ENCODE measurements around the gene DCST2. TPM values are rescaled to one million over a fixed set of nuclear protein-coding genes. Genes with fewer than 3 reads are reported as not detected.
A peak's percentile ranks its signal among the peaks of the same experiment; 100 is the strongest.

DCST2 gene
- polyA plus RNA-seq, 4 donors = 1.9 to 27.1 (median 10.6) TPM

- Histone ChIP-seq H3K36me3 (ENCODE audit: control insufficient read depth in 3 of 3, insufficient read depth in 2 of 3, low read depth in 1 of 3, low read length in 3 of 3) (peaks cover 6 to 95% (median 17%) of the 10 kb centered on the region in 3 donors), H3K4me3 (ENCODE audit: low read depth in 1 of 3, low read length in 3 of 3) (no peak overlapping the region), H3K27me3 (ENCODE audit: control insufficient read depth in 3 of 3, insufficient read depth in 3 of 3, low read length in 3 of 3) (no peaks in the 10 kb centered on the region), H3K27ac (ENCODE audit: low read depth in 1 of 3, low read length in 2 of 3) (peak overlapping the region; percentile 50 to 95 (median 84)), H3K9me3 (ENCODE audit: control insufficient read depth in 2 of 2, insufficient read depth in 1 of 2, low read depth in 1 of 2, low read length in 1 of 2) (no peaks in the 10 kb centered on the region), H3K4me1 (ENCODE audit: control insufficient read depth in 3 of 3, insufficient read depth in 2 of 3, low read depth in 1 of 3, low read length in 2 of 3) (peaks cover 2 to 75% (median 33%) of the 10 kb centered on the region in 3 donors)
- WGBS, 3 donors = 22 to 55% (median 46%) methylated on average over 3 of the region's 3 CpGs
- peak in 1 of 2 donors; percentile 68 for DNase-seq
- FAIRE-seq = no peak
Measured at GRCh38 chr1:155012776-155013602, 20.6 kb downstream of the DCST2 start.

GRCh38 chr1:155012026-155012546, 21.5 kb downstream of the DCST2 start:
- Histone ChIP-seq H3K4me1 (ENCODE audit: control insufficient read depth in 3 of 3, insufficient read depth in 2 of 3, low read depth in 1 of 3, low read length in 2 of 3) (peaks cover 0 to 77% (median 31%) of the 10 kb centered on the region in 3 donors), H3K27me3 (ENCODE audit: control insufficient read depth in 3 of 3, insufficient read depth in 3 of 3, low read length in 3 of 3) (no peaks in the 10 kb centered on the region), H3K36me3 (ENCODE audit: control insufficient read depth in 3 of 3, insufficient read depth in 2 of 3, low read depth in 1 of 3, low read length in 3 of 3) (peaks cover 6 to 96% (median 17%) of the 10 kb centered on the region in 3 donors), H3K9me3 (ENCODE audit: control insufficient read depth in 2 of 2, insufficient read depth in 1 of 2, low read depth in 1 of 2, low read length in 1 of 2) (no peaks in the 10 kb centered on the region), H3K4me3 (ENCODE audit: low read depth in 1 of 3, low read length in 3 of 3) (peak overlapping the region in 1 of 3 donors; percentile 60), H3K27ac (ENCODE audit: low read depth in 1 of 3, low read length in 2 of 3) (peak overlapping the region; percentile 50 to 95 (median 84))
- DNase-seq (peak; percentile 73 to 91), FAIRE-seq (no peak)
- 7 to 37% (median 36%) methylated on average over 8 to 9 of the region's 9 CpGs for WGBS, 3 donors

- Histone ChIP-seq H3K4me3 (ENCODE audit: low read depth in 1 of 3, low read length in 3 of 3) (peak overlapping the region in 1 of 3 donors; percentile 60), H3K36me3 (ENCODE audit: control insufficient read depth in 3 of 3, insufficient read depth in 2 of 3, low read depth in 1 of 3, low read length in 3 of 3) (peaks cover 6 to 94% (median 17%) of the 10 kb centered on the region in 3 donors), H3K27ac (ENCODE audit: low read depth in 1 of 3, low read length in 2 of 3) (peak overlapping the region; percentile 50 to 95 (median 84)), H3K4me1 (ENCODE audit: control insufficient read depth in 3 of 3, insufficient read depth in 2 of 3, low read depth in 1 of 3, low read length in 2 of 3) (peaks cover 0 to 78% (median 28%) of the 10 kb centered on the region in 3 donors), H3K9me3 (ENCODE audit: control insufficient read depth in 2 of 2, insufficient read depth in 1 of 2, low read depth in 1 of 2, low read length in 1 of 2) (no peaks in the 10 kb centered on the region), H3K27me3 (ENCODE audit: control insufficient read depth in 3 of 3, insufficient read depth in 3 of 3, low read length in 3 of 3) (no peaks in the 10 kb centered on the region)
- no peak for DNase-seq
- no peak for FAIRE-seq
- 69 to 79% (median 72%) methylated on average over 5 to 6 of the region's 6 CpGs for WGBS, 3 donors
Measured at GRCh38 chr1:155011437-155012025, 22.1 kb downstream of the DCST2 start.

GRCh38 chr1:155011004-155011416, 22.6 kb downstream of the DCST2 start:
- Histone ChIP-seq H3K4me1 (ENCODE audit: control insufficient read depth in 3 of 3, insufficient read depth in 2 of 3, low read depth in 1 of 3, low read length in 2 of 3) (peaks cover 4 to 79% (median 30%) of the 10 kb centered on the region in 3 donors), H3K27ac (ENCODE audit: low read depth in 1 of 3, low read length in 2 of 3) (peak overlapping the region; percentile 28 to 95 (median 73)), H3K4me3 (ENCODE audit: low read depth in 1 of 3, low read length in 3 of 3) (peak overlapping the region in 1 of 3 donors; percentile 60), H3K9me3 (ENCODE audit: control insufficient read depth in 2 of 2, insufficient read depth in 1 of 2, low read depth in 1 of 2, low read length in 1 of 2) (no peaks in the 10 kb centered on the region), H3K27me3 (ENCODE audit: control insufficient read depth in 3 of 3, insufficient read depth in 3 of 3, low read length in 3 of 3) (no peaks in the 10 kb centered on the region), H3K36me3 (ENCODE audit: control insufficient read depth in 3 of 3, insufficient read depth in 2 of 3, low read depth in 1 of 3, low read length in 3 of 3) (peaks cover 6 to 94% (median 17%) of the 10 kb centered on the region in 3 donors)
- FAIRE-seq (no peak), DNase-seq (no peak)
- 62 to 75% (median 64%) methylated on average over 4 to 5 of the region's 5 CpGs for WGBS, 3 donors

- peaks cover 7 to 85% (median 36%) of the 10 kb centered on the region in 3 donors for H3K4me1 ChIP-seq (ENCODE audit: control insufficient read depth in 3 of 3, insufficient read depth in 2 of 3, low read depth in 1 of 3, low read length in 2 of 3)
- peak overlapping the region in 2 of 3 donors; percentile 38 to 60 for H3K4me3 ChIP-seq (ENCODE audit: low read depth in 1 of 3, low read length in 3 of 3)
- 28 to 45% (median 28%) methylated on average over 8 to 11 of the region's 11 CpGs for whole genome bisulfite sequencing, 3 donors
- peak overlapping the region; percentile 28 to 95 (median 73) for H3K27ac ChIP-seq (ENCODE audit: low read depth in 1 of 3, low read length in 2 of 3)
- DNase-seq = peak in 1 of 2 donors; percentile 47
- no peak for FAIRE-seq
- peaks cover 3 to 94% (median 14%) of the 10 kb centered on the region in 3 donors for H3K36me3 ChIP-seq (ENCODE audit: control insufficient read depth in 3 of 3, insufficient read depth in 2 of 3, low read depth in 1 of 3, low read length in 3 of 3)
- H3K27me3 ChIP-seq (ENCODE audit: control insufficient read depth in 3 of 3, insufficient read depth in 3 of 3, low read length in 3 of 3) = no peaks in the 10 kb centered on the region
- no peaks in the 10 kb centered on the region for H3K9me3 ChIP-seq (ENCODE audit: control insufficient read depth in 2 of 2, insufficient read depth in 1 of 2, low read depth in 1 of 2, low read length in 1 of 2)
Measured at GRCh38 chr1:155010211-155010918, 23.2 kb downstream of the DCST2 start.

DNA sequence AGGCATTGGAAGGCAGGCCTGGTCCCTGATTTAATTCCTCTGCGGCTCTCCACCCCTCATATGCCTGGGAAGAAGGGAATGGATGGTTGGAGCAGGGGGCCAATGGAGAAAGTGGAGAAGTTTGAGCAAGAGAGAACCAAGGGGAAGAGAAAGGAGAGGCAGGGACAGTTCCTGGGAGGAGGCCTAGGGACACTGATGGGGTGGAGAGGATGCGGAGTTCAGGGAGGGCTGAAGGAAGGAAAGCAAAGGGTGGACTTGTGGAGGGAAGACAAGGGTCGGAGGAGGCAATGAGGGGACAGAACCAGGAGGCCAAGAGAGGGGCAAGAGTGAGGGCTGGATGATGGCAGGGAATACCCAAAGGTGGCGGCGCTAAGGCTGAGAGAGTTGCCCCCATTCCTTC, 23.8 kb downstream of the DCST2 start:
- peak overlapping the region; percentile 17 to 95 (median 73) for H3K27ac ChIP-seq (ENCODE audit: low read depth in 1 of 3, low read length in 2 of 3)
- H3K4me1 ChIP-seq (ENCODE audit: control insufficient read depth in 3 of 3, insufficient read depth in 2 of 3, low read depth in 1 of 3, low read length in 2 of 3) = peaks cover 7 to 89% (median 41%) of the 10 kb centered on the region in 3 donors
- no peak for DNase-seq
- H3K9me3 ChIP-seq (ENCODE audit: control insufficient read depth in 2 of 2, insufficient read depth in 1 of 2, low read depth in 1 of 2, low read length in 1 of 2) = no peaks in the 10 kb centered on the region
- no peak for FAIRE-seq
- no peaks in the 10 kb centered on the region for H3K27me3 ChIP-seq (ENCODE audit: control insufficient read depth in 3 of 3, insufficient read depth in 3 of 3, low read length in 3 of 3)
- H3K36me3 ChIP-seq (ENCODE audit: control insufficient read depth in 3 of 3, insufficient read depth in 2 of 3, low read depth in 1 of 3, low read length in 3 of 3) = peaks cover 0 to 92% (median 8%) of the 10 kb centered on the region in 3 donors
- WGBS, 3 donors = 78 to 88% (median 83%) methylated on average over 5 of the region's 5 CpGs
- H3K4me3 ChIP-seq (ENCODE audit: low read depth in 1 of 3, low read length in 3 of 3) = peak overlapping the region in 2 of 3 donors; percentile 13 to 60

DNA sequence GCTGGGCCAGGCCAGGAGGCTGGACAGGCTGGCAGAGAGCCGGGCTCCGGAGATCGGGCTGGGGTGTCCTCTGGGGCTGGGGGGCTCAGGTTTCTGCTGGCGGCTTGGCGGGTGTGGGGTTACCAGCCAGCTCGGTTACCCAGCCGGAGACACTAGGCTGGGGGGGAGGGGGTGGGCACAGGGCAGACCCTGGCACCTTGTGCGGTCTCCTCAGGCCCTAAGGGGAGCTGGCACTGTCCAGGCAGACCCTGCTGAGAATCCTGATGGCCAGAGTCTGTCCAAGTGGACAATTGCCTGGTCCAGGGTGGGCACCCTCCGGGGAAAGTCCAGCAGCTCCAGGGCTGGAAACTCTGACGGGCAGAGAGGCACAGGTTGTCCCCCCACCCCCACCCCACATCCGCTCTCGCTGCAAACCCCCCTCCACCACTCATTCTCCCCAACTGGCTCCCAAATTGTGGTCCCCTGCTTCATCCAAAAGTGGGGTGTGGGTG, 24.3 kb downstream of the DCST2 start:
- H3K9me3 ChIP-seq (ENCODE audit: control insufficient read depth in 2 of 2, insufficient read depth in 1 of 2, low read depth in 1 of 2, low read length in 1 of 2) = no peaks in the 10 kb centered on the region
- peak overlapping the region in 2 of 3 donors; percentile 23 to 60 for H3K4me3 ChIP-seq (ENCODE audit: low read depth in 1 of 3, low read length in 3 of 3)
- no peak for FAIRE-seq
- peaks cover 7 to 94% (median 46%) of the 10 kb centered on the region in 3 donors for H3K4me1 ChIP-seq (ENCODE audit: control insufficient read depth in 3 of 3, insufficient read depth in 2 of 3, low read depth in 1 of 3, low read length in 2 of 3)
- peak overlapping the region; percentile 64 to 96 (median 95) for H3K27ac ChIP-seq (ENCODE audit: low read depth in 1 of 3, low read length in 2 of 3)
- no peaks in the 10 kb centered on the region for H3K27me3 ChIP-seq (ENCODE audit: control insufficient read depth in 3 of 3, insufficient read depth in 3 of 3, low read length in 3 of 3)
- WGBS, 3 donors = 40 to 70% (median 67%) methylated on average over 8 to 12 of the region's 12 CpGs
- peaks cover 0 to 92% (median 4%) of the 10 kb centered on the region in 3 donors for H3K36me3 ChIP-seq (ENCODE audit: control insufficient read depth in 3 of 3, insufficient read depth in 2 of 3, low read depth in 1 of 3, low read length in 3 of 3)
- DNase-seq = no peak

All from small intestine (tissue), 7 donors.